Activated CD4-positive, alpha-beta memory T cell treated with anti-CD3 and anti-CD28 coated beads for 36 hours (primary cell): Measurements from ENCODE around the gene SPATA7. TPM values are rescaled to one million over a fixed set of nuclear protein-coding genes. Genes with fewer than 3 reads are reported as not detected.
A peak's percentile ranks its signal among the peaks of the same experiment; 100 is the strongest.
"Not testable (repeated sequence)": the region's sequence is repeated elsewhere in the genome, so short reads cannot be mapped to it uniquely, and the experiment has no call there.

Experiments
- CTCF ChIA-PET: fragments of 350-600 bp; sonication (Branson Sonifier 250); formaldehyde crosslinking; loops from one replicate; lab custom pipeline; 2021; ENCODE audit warnings: antibody characterized with exemption, inconsistent platforms; lab: Charles Lee
- POLR2A ChIA-PET: fragments of 350-600 bp; sonication (Branson Sonifier 250); formaldehyde crosslinking; loops from one replicate; lab custom pipeline; 2021; ENCODE audit warnings: antibody characterized with exemption; lab: Charles Lee
- DNase-seq: peaks from one replicate; pipeline ENCODE4 v3.0.0-alpha.2; 2020
- H3K27ac Mint-ChIP-seq: one replicate; pipeline ENCODE4 v1.8.0; 2021; ENCODE audit warnings: mixed read lengths
- H3K27me3 Mint-ChIP-seq: one replicate; pipeline ENCODE4 v1.8.0; 2021; ENCODE audit warnings: mixed read lengths
- H3K36me3 Mint-ChIP-seq: one replicate; pipeline ENCODE4 v1.8.0; 2021; ENCODE audit warnings: mixed read lengths
- H3K4me1 Mint-ChIP-seq: one replicate; pipeline ENCODE4 v1.8.0; 2021; ENCODE audit warnings: low read depth, mixed read lengths
- H3K4me3 Mint-ChIP-seq: one replicate; pipeline ENCODE4 v1.8.0; 2021; ENCODE audit warnings: mild to moderate bottlenecking, mixed read lengths
- H3K9me3 Mint-ChIP-seq: one replicate; pipeline ENCODE4 v1.8.0; 2021; ENCODE audit warnings: mixed read lengths
- intact Hi-C: fragments of 100-400 bp; cut with micrococcal nuclease; formaldehyde crosslinking; loops from one replicate; pipeline ENCODE4 v1.15.1; 2023
- total RNA-seq, 2 experiments: library from RNA; stranded (reverse); gene quantifications; one replicate each; pipeline ENCODE4 v1.2.3, GENCODE V29; 2021

The SPATA7 gene
- total RNA-seq, 2 experiments from 2014 or later = 4.2 to 4.5 TPM

DNA sequence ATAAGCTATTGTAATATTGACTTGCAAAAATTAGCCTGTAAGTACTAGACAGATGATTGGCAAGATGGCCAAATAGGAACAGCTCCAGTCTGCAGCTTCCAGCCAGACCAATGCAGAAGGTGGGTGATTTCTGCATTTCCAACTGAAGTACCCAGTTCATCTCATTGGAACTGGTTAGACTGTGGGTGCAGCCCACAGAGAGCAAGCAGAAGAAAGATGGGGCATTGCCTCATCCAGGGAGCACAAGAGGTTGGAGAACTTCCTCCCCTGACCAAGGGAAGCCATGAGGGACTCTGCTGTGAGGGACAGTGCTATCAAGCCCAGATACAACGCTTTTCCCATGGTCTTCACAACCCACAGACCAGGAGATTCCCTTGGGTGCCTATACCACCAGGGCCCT lies 16.0 kb upstream of the SPATA7 start:
- Mint-ChIP-seq H3K27me3 (peaks cover 36% of the 10 kb centered on the region), H3K27ac (no peak overlapping the region), H3K4me1 (no peaks in the 10 kb centered on the region), H3K36me3 (no peaks in the 10 kb centered on the region), H3K9me3 (no peaks in the 10 kb centered on the region), H3K4me3 (no peak overlapping the region)
- ChIA-PET POLR2A (no interaction called here), CTCF (interaction anchor here (1.1 kb wide), 1 partner anchor 180 kb away, joined by 3 read pairs; no protein-coding TSS in a partner anchor)
- intact Hi-C loops = no loop called here
- DNase-seq = no peak

DNA sequence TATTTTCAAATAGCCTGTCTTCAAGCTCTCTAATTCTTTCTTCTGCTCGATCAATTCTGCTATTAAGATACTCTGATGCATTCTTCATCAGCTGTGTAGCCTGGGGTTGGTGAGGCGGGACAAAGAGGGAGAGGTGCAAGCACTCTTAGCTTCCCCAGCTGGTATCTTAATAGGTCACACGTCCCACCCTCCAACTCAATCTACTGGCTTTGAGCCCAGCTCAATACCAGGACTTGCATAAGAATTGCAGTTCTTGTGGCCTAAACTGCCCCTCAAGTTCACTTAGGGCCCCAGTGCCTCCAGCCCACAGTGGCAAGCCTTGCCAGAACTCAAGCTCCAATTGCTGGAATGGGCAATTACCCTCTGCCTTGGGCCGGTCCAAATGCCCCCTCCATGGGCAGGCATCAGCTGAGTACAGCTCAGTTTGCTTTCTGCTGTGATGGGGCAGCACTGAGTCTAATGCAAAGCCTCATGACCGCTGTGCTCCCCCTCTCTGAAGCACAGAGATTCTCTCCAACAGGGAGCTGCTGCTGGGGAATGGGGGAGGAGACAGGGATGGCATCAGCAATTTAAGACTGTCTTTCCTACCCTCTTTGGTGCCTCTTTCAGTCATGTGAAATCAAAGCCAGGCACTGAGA lies 5.6 kb upstream of the SPATA7 start:
- intact Hi-C loops = loop anchor here (10.0 kb wide), 3 partner anchors 175 to 375 kb away; partner anchors contain the start of genes GPR65 and PTPN21
- H3K36me3 Mint-ChIP-seq = no peaks in the 10 kb centered on the region

GRCh38 chr14:88380405-88380804 lies 5.1 kb upstream of the SPATA7 start:
- H3K4me3 Mint-ChIP-seq = no peak overlapping the region
- peaks cover 6% of the 10 kb centered on the region for H3K4me1 Mint-ChIP-seq
- H3K27me3 Mint-ChIP-seq = no peaks in the 10 kb centered on the region
- H3K36me3 Mint-ChIP-seq = no peaks in the 10 kb centered on the region
- ChIA-PET CTCF (no interaction called here), POLR2A (no interaction called here)
- intact Hi-C loops = loop anchor here (10.0 kb wide), 3 partner anchors 174 to 376 kb away; partner anchors contain the start of genes GPR65 and PTPN21
- no peak for DNase-seq
- no peak overlapping the region for H3K27ac Mint-ChIP-seq
- peaks cover 2% of the 10 kb centered on the region for H3K9me3 Mint-ChIP-seq

More for the DNA sequence above, 5.6 kb upstream of the SPATA7 start:
- peaks cover 2% of the 10 kb centered on the region for H3K9me3 Mint-ChIP-seq
- POLR2A ChIA-PET = no interaction called here
- H3K27me3 Mint-ChIP-seq = no peaks in the 10 kb centered on the region
- CTCF ChIA-PET = no interaction called here
- no peak for DNase-seq
- peaks cover 4% of the 10 kb centered on the region for H3K4me1 Mint-ChIP-seq
- H3K27ac Mint-ChIP-seq = no peak overlapping the region
- no peak overlapping the region for H3K4me3 Mint-ChIP-seq

GRCh38 chr14:88381634-88382033 lies 3.8 kb upstream of the SPATA7 start:
- POLR2A ChIA-PET, CTCF ChIA-PET, H3K27me3 Mint-ChIP-seq, H3K27ac Mint-ChIP-seq, H3K36me3 Mint-ChIP-seq, DNase-seq, H3K9me3 Mint-ChIP-seq, H3K4me3 Mint-ChIP-seq: not testable (repeated sequence)
- peaks cover 12% of the 10 kb centered on the region for H3K4me1 Mint-ChIP-seq
- intact Hi-C loops = loop anchor here (10.0 kb wide), 3 partner anchors 173 to 377 kb away; partner anchors contain the start of genes GPR65 and PTPN21

DNA sequence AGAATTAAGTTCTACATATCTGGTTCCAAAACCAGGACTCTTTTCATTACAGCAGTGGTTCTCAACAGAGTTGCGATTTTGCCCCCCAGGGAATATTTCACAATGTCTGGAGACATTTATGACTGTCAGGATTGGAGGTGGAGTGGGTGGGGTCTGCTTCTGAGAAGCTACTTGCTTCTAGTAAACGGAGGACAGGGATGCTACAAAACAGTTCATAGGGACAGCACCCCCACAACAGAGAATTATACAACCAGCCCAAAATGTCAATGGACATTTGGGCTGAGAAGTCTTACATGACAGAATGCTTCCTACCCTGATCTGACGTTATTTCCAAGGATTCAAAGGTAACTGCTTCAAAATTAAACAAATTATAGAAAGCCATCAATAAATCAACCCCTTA lies 739 bp upstream of the SPATA7 start:
- peaks cover 14% of the 10 kb centered on the region for H3K4me1 Mint-ChIP-seq
- POLR2A ChIA-PET = interaction anchor here (0.6 kb wide), 1 partner anchor 11 kb away, joined by 3 read pairs; no protein-coding TSS in a partner anchor
- peak overlapping the region; percentile 95 for H3K4me3 Mint-ChIP-seq
- no peak for DNase-seq
- no peak overlapping the region for H3K27ac Mint-ChIP-seq
- CTCF ChIA-PET = interaction anchor here (0.6 to 1.2 kb wide), 3 partner anchors 30 to 195 kb away, joined by 3 to 5 read pairs (median 3); no protein-coding TSS in a partner anchor
- intact Hi-C loops = loop anchor here (10.0 kb wide), 3 partner anchors 170 to 380 kb away; partner anchors contain the start of genes GPR65 and PTPN21
- H3K9me3 Mint-ChIP-seq = no peaks in the 10 kb centered on the region
- no peaks in the 10 kb centered on the region for H3K36me3 Mint-ChIP-seq
- no peaks in the 10 kb centered on the region for H3K27me3 Mint-ChIP-seq

- Mint-ChIP-seq H3K4me1 (peaks cover 14% of the 10 kb centered on the region), H3K27me3 (no peaks in the 10 kb centered on the region), H3K4me3 (peak overlapping the region; percentile 95), H3K9me3 (no peaks in the 10 kb centered on the region), H3K36me3 (no peaks in the 10 kb centered on the region), H3K27ac (no peak overlapping the region)
- ChIA-PET CTCF (no interaction called here), POLR2A (no interaction called here)
- intact Hi-C loops = loop anchor here (10.0 kb wide), 3 partner anchors 168 to 382 kb away; partner anchors contain the start of genes GPR65 and PTPN21
- no peak for DNase-seq
These were observed 868 bp downstream of the SPATA7 start for GRCh38 chr14:88386256-88386794.

GRCh38 chr14:88388741-88389282 lies 3.4 kb downstream of the SPATA7 start:
- Mint-ChIP-seq H3K36me3 (no peaks in the 10 kb centered on the region), H3K4me3 (no peak overlapping the region), H3K9me3 (no peaks in the 10 kb centered on the region), H3K4me1 (peaks cover 14% of the 10 kb centered on the region), H3K27ac (no peak overlapping the region), H3K27me3 (no peaks in the 10 kb centered on the region)
- intact Hi-C loops = loop anchor here (10.0 kb wide), 3 partner anchors 166 to 384 kb away; partner anchors contain the start of genes GPR65 and PTPN21
- DNase-seq = no peak
- CTCF ChIA-PET = no interaction called here
- POLR2A ChIA-PET = no interaction called here

- no peak for DNase-seq
- Mint-ChIP-seq H3K4me1 (no peaks in the 10 kb centered on the region), H3K27ac (no peak overlapping the region), H3K9me3 (no peaks in the 10 kb centered on the region), H3K4me3 (no peak overlapping the region), H3K27me3 (no peaks in the 10 kb centered on the region), H3K36me3 (peaks cover 9% of the 10 kb centered on the region)
- ChIA-PET POLR2A (no interaction called here), CTCF (no interaction called here)
- intact Hi-C loops = no loop called here
These were observed 7.2 kb downstream of the SPATA7 start for GRCh38 chr14:88392609-88393008.

DNA sequence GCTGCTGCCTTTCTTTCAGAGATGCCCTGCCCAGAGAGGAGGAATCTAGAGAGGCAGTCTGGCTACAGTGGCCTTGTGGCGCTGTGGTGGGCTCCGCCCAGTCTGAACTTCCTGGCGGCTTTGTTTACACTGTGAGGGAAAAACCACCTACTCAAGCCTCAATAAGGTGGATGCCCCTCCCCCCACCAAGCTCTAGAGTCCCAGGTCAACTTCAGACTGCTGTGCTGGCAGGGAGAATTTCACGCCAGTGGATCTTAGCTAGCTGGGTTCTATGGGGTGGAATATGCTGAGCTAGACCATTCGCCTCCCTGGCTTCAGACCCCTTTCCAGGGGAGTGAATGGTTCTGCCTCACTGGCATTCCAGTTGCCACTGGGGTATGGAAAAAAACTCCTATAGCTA lies 25.6 kb downstream of the SPATA7 start:
- H3K36me3 Mint-ChIP-seq = peaks cover 44% of the 10 kb centered on the region
- no peaks in the 10 kb centered on the region for H3K27me3 Mint-ChIP-seq

DNA sequence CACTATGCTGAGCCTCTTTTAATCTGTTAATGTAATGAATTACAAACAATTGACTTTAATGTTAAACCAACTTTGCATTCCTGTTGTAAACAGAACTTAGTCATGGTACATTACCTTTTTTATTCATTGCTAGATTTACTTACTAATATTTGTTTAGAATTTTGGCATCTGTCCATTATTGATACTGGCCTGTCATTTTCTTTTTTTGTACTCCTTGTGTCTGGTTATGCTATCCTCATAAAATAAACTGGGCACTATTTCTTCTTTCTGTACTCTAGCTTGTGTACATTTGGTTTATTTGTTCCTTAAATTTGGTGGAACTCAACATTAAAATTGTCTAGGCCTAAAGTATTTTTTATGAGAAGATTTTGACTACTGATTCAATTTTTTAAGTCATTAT lies 32.1 kb downstream of the SPATA7 start:
- Mint-ChIP-seq H3K4me3 (no peak overlapping the region), H3K27ac (no peak overlapping the region), H3K9me3 (peaks cover 34% of the 10 kb centered on the region), H3K27me3 (no peaks in the 10 kb centered on the region), H3K4me1 (no peaks in the 10 kb centered on the region), H3K36me3 (peaks cover 36% of the 10 kb centered on the region)
- ChIA-PET CTCF (no interaction called here), POLR2A (no interaction called here)
- intact Hi-C loops = no loop called here
- no peak for DNase-seq

More for the DNA sequence above, 25.6 kb downstream of the SPATA7 start:
- intact Hi-C loops = no loop called here
- CTCF ChIA-PET = no interaction called here
- H3K9me3 Mint-ChIP-seq = peaks cover 34% of the 10 kb centered on the region
- no peak for DNase-seq
- H3K27ac Mint-ChIP-seq = no peak overlapping the region
- H3K4me3 Mint-ChIP-seq = no peak overlapping the region
- H3K4me1 Mint-ChIP-seq = no peaks in the 10 kb centered on the region
- POLR2A ChIA-PET = no interaction called here

DNA sequence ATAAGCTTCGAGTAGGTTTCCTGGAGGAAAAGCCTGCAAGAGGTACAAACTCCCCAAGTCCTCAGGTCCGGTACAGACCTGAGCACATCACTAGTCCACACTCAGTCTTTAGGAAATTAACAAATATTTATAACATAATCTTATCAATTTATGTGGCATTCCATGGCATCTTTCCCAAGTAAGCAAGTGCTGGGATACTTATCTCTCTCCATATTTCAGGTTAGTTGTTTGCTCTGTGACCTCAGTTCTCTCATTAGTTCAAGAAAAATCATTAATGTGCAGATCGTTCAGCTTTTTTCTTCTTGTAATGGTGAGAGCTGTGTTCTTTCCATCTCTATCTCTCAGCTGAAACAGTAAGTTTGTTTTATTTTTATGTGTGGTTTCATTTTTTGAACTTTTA lies 34.7 kb downstream of the SPATA7 start:
- intact Hi-C loops = no loop called here
- CTCF ChIA-PET = no interaction called here
- peaks cover 22% of the 10 kb centered on the region for H3K36me3 Mint-ChIP-seq

GRCh38 chr14:88421286-88421685 lies 35.8 kb downstream of the SPATA7 start:
- no peak overlapping the region for H3K27ac Mint-ChIP-seq
- H3K9me3 Mint-ChIP-seq = peaks cover 7% of the 10 kb centered on the region
- DNase-seq = no peak
- ChIA-PET POLR2A (no interaction called here), CTCF (no interaction called here)
- no peak overlapping the region for H3K4me3 Mint-ChIP-seq
- peaks cover 13% of the 10 kb centered on the region for H3K36me3 Mint-ChIP-seq
- H3K4me1 Mint-ChIP-seq = no peaks in the 10 kb centered on the region
- no peaks in the 10 kb centered on the region for H3K27me3 Mint-ChIP-seq
- intact Hi-C loops = no loop called here

More for the DNA sequence above, 34.7 kb downstream of the SPATA7 start:
- H3K4me1 Mint-ChIP-seq = no peaks in the 10 kb centered on the region
- H3K27ac Mint-ChIP-seq = no peak overlapping the region
- DNase-seq = no peak
- peaks cover 16% of the 10 kb centered on the region for H3K9me3 Mint-ChIP-seq
- no peak overlapping the region for H3K4me3 Mint-ChIP-seq
- H3K27me3 Mint-ChIP-seq = no peaks in the 10 kb centered on the region
- POLR2A ChIA-PET = no interaction called here
